ENCODE data around the gene PCYOX1L.

PCYOX1L gene

GRCh38 chr5:149408252-149409099 is 50.6 kb downstream of the PCYOX1L start:
- DNase-seq = no peak

- DNase-seq = no peak
Observed at GRCh38 chr5:149409268-149409948, 51.6 kb downstream of the PCYOX1L start.

- no peak for DNase-seq
Observed at GRCh38 chr5:149410071-149410470, 52.2 kb downstream of the PCYOX1L start.

DNA sequence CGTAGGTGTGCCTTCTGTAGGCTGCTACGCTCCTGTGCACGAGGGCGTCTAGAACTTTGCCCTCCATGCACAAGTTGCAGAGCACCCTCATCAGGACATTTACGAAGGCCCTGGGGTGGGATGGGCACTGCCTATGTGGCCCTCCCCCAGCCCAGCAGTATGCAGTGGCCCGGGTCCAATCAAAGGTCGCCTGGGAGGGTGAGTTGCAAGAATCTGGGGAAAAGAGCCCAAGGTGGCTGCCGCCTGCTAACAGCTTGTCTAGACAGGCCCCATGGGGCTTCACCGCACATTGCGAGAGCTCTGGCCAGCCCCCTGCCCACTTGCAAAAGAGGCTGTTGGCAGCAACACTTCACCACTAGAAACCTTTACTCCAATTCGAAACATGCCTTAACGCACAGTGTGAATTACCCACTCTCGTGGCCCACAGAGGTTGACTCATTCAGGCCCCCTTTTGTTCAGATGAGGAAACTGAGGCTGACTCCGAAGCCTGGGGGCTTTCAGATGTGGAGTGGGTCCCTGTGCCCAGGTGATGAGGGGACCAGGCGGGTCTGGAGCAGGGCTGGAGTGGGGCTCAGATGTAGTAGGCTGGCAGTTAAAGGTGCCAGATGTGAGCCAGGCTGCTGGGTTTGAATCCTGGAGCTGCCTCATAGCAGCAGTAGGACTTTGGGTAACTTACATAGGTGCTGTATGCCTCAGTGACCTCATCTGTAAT is 53.0 kb downstream of the PCYOX1L start:
- DNase-seq = no peak

- no peak for DNase-seq
Observed at GRCh38 chr5:149411738-149412519, 54.1 kb downstream of the PCYOX1L start.

- DNase-seq = no peak
Observed at GRCh38 chr5:149412783-149413476, 55.1 kb downstream of the PCYOX1L start.

DNA sequence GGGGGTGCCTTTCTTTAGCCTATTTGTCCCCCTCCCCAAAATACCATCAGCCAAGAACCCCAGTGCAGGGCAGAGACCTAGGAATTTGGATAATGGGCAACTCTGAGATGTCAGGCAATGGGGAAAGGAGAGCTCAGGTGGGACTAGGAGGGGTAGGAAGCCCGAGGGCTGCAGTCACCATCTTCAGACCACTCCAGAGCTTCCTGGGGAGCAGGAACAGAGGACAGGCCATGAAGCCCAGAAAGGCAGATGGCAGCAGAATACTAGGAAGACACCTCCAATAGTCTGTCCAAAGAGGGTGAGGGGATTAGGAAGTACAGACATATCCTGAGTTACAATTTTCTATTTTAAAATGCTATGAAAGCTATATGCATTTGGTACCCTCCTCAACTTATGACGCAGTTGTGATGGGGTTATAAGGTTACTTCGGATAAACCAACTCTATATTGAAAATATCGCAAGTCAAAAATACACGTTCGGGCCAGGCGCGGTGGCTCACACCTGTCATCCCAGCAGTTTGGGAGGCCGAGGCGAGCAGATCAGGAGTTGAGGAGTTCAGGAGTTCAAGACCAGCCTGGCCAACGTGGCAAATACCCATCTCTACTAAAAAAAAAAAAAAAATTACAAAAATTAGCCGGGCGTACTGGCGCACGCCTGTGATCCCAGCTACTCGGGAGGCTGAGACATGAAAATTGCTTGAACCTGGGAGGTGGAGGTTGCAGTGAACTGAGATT is 55.8 kb downstream of the PCYOX1L start:
- no peak for DNase-seq

- DNase-seq = no peak
Observed at GRCh38 chr5:149414405-149415065, 56.7 kb downstream of the PCYOX1L start.

GRCh38 chr5:149415066-149415967 is 57.5 kb downstream of the PCYOX1L start:
- no peak for DNase-seq

GRCh38 chr5:149416987-149417710 is 59.3 kb downstream of the PCYOX1L start:
- DNase-seq = no peak

DNA sequence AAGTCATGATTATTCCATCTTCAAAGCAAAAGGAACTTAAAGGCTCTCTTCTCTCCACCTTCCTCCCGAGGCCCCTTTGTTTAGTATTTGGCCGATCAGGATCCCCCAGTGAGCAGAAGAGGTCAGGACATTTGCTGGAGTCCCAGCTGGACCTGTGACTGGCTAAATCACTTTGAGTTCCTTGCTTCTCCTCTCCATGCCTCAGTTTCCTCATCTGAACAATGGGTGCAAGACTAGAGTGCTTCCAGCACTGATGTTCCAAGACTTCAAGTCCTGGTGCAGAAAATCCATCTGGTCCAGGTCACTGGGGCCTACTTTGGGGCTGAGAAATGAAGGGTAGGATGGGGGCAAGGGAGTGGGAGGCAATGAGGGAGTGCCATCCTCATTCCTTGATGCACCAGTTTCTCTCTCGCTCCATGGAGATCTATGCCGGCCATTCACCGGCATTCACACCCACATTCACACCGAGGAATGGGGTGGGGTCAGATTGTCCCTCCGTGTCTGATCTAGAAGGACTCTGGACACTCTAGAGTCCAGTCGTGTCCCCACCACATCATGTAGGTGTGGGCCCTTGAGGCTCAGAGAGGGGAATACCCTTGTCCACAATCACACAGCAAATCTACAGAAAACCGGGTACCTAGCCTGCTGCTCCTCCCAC is 60.0 kb downstream of the PCYOX1L start:
- no peak for DNase-seq

DNA sequence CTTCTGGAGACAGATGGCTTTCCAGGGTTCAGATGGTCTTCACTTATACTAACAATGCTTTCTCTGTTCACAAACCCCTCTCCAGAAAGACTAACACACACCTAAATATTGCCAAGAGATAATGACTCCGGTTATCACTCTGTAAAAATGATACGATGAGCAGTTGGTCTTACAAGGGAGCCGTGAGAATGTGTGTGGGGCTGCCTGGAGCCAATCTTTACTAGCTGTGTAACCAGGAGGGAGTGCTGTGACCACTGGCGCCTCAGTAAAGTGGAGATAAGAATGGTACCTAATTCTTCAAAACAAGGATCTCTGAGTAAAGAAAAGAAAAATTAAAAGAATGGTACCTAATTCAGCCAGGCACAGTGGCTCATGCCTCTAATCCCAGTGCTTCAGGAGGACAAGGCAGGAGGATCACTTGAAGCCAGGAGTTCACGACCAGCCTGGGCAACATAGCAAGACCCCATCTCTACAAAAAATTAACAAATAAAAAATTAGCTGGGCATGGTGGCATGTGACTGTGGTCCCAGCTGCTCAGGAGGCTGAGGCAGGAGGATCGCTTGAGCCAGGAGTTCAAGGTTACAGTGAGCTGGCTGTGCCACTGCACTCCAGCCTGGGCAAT is 61.2 kb downstream of the PCYOX1L start:
- peak; percentile 19 for DNase-seq

Data from hematopoietic multipotent progenitor cell treated with erythropoietin and hydrocortisone succinate and interleukin-3 and kit ligand, for 6 days (in vitro differentiated cells).